Right lobe of liver (tissue), 4 donors: ENCODE measurements around the gene BRD4.

Experiments
- POLR2A ChIP-seq: fragments of 450-650 bp; IDR thresholded peaks from one replicate; pipeline ENCODE4 v1.6.1; 2017; ENCODE audit warnings: antibody characterized with exemption, mild to moderate bottlenecking
- TF ChIP-seq, protein P1 (sequence below), 4 donors: fragments of 200-600 bp in 3 of 4; fragments of 450-650 bp in 1 of 4; IDR thresholded peaks; one replicate each; pipeline versions ENCODE4 v1.5.1 to v1.8.0; 2016 to 2022; ENCODE audit warnings: antibody characterized with exemption in 4 of 4, mild to moderate bottlenecking in 2 of 4
- donor health status: DM: no; HTN: no; CAD: no.
- donor health status: DM: no; HTN: no; CAD: no.
- donor health status: DM: no; HTN: yes; CAD: no.

DNA sequence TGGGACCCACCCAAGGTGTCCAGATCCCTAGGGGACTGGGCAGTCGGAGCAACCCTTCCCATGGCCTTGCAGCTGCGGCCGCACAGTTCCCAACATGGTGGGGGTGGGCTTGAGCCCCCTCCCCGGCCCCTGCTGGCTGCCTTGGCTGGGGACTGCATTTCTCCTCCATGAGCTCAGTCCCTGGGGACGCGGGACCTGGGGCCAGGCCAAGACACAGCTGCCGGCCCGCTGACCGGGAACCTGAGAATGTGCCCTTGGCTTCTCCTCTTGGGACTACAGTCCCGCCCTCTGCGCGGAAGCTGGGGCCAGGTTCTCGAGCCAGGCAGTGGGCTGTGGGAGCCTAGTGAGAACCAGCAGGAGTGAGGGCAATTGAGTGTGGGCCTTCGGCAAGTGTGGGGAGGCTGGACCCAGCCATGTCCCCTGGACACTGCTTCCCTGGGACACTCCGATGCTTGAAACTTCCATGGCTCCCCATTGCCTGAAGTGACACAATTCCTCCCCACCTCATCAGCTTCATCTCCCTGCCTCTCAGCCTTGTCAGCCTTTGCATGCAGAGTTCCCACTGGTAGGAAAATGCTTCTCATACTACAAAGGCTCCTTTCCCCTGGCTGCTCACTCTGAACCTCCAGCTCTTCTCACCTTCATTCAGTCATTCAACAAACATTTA is 118.5 kb downstream of the BRD4 start:
- no peak for TF ChIP-seq POLR2A
- TF ChIP-seq, protein P1, sequence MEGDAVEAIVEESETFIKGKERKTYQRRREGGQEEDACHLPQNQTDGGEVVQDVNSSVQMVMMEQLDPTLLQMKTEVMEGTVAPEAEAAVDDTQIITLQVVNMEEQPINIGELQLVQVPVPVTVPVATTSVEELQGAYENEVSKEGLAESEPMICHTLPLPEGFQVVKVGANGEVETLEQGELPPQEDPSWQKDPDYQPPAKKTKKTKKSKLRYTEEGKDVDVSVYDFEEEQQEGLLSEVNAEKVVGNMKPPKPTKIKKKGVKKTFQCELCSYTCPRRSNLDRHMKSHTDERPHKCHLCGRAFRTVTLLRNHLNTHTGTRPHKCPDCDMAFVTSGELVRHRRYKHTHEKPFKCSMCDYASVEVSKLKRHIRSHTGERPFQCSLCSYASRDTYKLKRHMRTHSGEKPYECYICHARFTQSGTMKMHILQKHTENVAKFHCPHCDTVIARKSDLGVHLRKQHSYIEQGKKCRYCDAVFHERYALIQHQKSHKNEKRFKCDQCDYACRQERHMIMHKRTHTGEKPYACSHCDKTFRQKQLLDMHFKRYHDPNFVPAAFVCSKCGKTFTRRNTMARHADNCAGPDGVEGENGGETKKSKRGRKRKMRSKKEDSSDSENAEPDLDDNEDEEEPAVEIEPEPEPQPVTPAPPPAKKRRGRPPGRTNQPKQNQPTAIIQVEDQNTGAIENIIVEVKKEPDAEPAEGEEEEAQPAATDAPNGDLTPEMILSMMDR (IDR thresholded peaks at IDR 0.05) = no peak
